22Rv1 (cell line): ENCODE results near the gene TRAF1.
"Not testable (repeated sequence)": the region's sequence is repeated elsewhere in the genome, so short reads cannot be mapped to it uniquely, and the experiment has no call there.

Source experiments
- H3K27ac ChIP-seq: fragments of 450-650 bp; 2 replicates; pipeline ENCODE4 v1.5.1; 2017
- ZFX ChIP-seq: fragments of 450-650 bp; IDR thresholded peaks from 2 replicates; pipeline ENCODE4 v1.6.1; 2017; ENCODE audit warnings: antibody characterized with exemption, borderline replicate concordance
- TF ChIP-seq, protein P1 (sequence below): fragments of 450-650 bp; IDR thresholded peaks from 2 replicates; pipeline ENCODE4 v1.5.1; 2017; ENCODE audit warnings: mild to moderate bottlenecking

The TRAF1 gene, protein sequence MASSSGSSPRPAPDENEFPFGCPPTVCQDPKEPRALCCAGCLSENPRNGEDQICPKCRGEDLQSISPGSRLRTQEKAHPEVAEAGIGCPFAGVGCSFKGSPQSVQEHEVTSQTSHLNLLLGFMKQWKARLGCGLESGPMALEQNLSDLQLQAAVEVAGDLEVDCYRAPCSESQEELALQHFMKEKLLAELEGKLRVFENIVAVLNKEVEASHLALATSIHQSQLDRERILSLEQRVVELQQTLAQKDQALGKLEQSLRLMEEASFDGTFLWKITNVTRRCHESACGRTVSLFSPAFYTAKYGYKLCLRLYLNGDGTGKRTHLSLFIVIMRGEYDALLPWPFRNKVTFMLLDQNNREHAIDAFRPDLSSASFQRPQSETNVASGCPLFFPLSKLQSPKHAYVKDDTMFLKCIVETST

DNA sequence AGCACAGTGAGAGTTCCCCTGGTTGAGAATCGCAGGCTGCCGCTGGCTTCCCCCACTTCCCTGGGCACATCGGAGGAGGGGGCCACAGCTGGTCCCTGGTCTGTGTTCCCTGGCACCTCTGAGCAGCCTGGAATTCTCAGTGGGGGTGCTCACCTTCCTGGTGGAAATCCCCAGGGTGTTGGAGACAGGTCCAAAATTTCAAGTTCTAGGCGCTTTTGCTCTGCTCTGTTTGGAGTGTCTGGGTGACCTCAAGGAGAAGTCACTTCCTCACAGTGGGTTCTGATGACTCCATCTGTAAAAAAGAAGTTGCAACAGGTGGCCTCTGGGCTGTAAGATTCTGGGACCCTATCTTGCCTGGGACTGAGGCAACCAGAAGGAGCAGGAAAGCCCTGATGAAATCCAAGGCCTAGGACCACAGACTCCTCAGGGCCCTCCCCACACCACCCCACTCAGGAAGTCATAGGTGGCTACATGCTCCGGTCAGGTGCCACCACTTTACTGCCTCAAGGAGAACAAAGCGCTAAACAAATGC, at the start of gene TRAF1:
TSS of gene TRAF1 (minus strand) at position 400 of the 532 bp plus-strand sequence. CDS start 721 bp downstream, outside the sequence.
- H3K27ac ChIP-seq: no peak within 1 kb of the TSS
- no peak for TF ChIP-seq ZFX
- TF ChIP-seq, protein P1, sequence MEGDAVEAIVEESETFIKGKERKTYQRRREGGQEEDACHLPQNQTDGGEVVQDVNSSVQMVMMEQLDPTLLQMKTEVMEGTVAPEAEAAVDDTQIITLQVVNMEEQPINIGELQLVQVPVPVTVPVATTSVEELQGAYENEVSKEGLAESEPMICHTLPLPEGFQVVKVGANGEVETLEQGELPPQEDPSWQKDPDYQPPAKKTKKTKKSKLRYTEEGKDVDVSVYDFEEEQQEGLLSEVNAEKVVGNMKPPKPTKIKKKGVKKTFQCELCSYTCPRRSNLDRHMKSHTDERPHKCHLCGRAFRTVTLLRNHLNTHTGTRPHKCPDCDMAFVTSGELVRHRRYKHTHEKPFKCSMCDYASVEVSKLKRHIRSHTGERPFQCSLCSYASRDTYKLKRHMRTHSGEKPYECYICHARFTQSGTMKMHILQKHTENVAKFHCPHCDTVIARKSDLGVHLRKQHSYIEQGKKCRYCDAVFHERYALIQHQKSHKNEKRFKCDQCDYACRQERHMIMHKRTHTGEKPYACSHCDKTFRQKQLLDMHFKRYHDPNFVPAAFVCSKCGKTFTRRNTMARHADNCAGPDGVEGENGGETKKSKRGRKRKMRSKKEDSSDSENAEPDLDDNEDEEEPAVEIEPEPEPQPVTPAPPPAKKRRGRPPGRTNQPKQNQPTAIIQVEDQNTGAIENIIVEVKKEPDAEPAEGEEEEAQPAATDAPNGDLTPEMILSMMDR: no peak

DNA sequence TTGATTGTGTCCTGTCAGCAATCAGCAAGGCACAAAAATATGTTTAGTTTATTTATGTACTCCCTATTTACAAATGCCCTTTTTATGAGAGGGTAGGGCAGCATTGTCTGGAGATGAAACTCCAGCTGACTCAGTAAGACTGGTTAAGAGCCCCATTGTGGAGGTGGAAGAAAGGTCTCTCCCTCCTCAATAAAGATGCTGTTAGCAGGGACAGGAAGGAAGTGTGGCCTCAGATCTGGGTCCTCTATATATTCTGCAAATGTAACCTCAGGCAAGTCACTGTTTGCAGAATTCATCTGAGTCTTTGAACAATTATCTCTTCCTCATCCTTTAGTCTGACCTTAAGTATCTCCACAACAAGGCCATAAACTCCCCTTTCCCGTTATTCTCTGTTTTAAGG, 48.3 kb upstream of the TRAF1 start:
- TF ChIP-seq, protein P1: no peak
- TF ChIP-seq ZFX: no peak
- no peak overlapping the region for H3K27ac ChIP-seq

DNA sequence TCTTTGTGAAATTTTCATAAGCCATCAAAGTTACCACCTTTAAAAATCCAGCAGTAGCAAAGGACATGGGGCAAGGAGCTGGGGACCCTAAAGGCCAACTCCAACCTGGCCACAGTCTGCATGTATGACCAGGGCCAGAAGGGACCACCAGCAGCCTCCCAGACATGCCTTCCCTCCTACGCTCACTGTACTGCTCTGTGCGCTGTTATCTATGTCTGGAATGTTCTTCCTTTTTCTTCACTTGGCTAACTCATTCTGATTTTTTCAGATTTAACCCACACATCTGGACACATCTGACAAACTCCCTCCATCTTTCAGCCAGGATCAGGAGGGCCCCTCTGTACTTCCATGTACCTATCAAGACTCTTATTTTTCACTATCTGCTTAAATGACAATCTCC, 47.6 kb upstream of the TRAF1 start:
- TF ChIP-seq, protein P1: no peak
- TF ChIP-seq ZFX: no peak
- H3K27ac ChIP-seq: no peak overlapping the region

DNA sequence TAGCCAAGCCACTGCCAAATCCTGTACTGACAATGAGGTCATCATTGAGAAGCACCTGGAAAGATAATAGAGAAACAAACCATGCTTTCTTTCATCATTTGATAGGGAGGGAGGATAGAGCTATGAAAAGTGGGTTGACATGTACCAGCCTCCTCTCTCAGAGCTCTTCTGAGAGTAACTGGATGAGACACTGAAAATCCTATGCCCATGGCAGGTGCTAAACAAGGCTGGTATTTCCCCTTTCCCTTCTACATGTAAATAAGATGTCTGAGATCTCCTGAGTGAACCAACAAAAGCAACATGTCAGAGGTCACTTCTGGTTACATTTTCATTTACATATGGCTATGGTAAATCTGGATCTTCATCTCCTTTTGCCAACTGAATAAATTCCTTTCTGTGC, 45.3 kb upstream of the TRAF1 start:
- no peak overlapping the region for H3K27ac ChIP-seq
- no peak for TF ChIP-seq ZFX
- TF ChIP-seq, protein P1: no peak

DNA sequence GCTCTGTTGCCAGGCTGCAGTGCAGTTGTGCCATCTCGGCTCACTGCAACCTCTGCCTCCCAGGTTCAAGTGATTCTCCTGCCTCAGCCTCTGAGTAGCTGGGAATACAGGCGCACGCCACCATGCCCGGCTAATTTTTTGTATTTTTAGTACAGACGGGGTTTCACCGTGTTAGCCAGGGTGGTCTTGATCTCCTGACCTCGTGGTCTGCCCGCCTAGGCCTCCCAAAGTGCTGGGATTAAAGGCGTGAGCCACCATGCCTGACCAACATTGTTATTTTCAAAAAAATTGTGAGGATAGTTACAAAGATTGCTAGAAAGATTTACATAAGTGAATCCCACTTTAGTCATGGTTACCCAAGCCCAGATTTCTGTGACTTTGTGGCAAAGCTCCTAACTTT, 44.9 kb upstream of the TRAF1 start:
- not testable (repeated sequence) for H3K27ac ChIP-seq

DNA sequence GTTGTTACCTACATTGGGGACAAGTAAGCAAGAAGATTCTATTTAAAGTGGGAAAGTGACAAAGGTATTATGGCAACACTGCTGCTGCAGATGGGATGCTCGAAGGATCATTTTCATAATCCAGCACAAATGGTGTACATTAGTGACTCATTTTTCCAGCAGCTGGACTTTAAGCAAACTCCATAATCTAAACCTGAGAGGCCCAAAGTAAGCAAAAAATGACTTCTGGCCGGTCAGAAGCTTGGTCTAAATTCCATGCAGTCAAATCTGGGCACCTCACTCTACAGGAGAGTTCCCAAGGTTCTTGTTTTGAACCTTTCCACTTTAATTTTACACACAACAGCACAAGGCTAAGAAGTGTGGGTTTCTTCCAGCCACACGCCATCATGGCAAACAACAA, 43.6 kb upstream of the TRAF1 start:
- TF ChIP-seq, protein P1: no peak
- TF ChIP-seq ZFX: no peak
- no peak overlapping the region for H3K27ac ChIP-seq

DNA sequence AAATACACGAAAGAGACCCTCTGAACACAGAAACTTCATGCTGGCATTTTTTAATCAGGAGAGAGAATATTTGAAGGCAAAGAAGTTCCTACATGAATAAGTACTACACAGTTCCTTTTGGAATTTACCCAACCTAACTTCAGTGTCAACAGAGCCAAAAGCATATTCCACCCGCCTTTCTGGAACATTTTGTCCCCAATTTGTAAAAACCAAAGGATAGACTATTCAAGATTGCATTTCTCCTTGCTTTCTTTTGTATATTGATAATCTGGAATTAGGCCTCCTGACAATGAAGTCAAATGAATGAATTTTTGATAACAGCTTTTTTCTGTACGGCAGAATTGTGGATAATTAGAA, 39.4 kb upstream of the TRAF1 start:
- H3K27ac ChIP-seq: no peak overlapping the region
- TF ChIP-seq, protein P1: no peak
- no peak for TF ChIP-seq ZFX
